ENCODE results near the gene HNRNPR. TPM values are rescaled to one million over a fixed set of nuclear protein-coding genes. Genes with fewer than 3 reads are reported as not detected.

Gene HNRNPR
- total and polyA plus RNA-seq, 9 of the 15 experiments (the other 6 are each of a cell fraction or from before 2014, with no cell fraction given) = 80.9 to 372 (median 301) TPM

DNA sequence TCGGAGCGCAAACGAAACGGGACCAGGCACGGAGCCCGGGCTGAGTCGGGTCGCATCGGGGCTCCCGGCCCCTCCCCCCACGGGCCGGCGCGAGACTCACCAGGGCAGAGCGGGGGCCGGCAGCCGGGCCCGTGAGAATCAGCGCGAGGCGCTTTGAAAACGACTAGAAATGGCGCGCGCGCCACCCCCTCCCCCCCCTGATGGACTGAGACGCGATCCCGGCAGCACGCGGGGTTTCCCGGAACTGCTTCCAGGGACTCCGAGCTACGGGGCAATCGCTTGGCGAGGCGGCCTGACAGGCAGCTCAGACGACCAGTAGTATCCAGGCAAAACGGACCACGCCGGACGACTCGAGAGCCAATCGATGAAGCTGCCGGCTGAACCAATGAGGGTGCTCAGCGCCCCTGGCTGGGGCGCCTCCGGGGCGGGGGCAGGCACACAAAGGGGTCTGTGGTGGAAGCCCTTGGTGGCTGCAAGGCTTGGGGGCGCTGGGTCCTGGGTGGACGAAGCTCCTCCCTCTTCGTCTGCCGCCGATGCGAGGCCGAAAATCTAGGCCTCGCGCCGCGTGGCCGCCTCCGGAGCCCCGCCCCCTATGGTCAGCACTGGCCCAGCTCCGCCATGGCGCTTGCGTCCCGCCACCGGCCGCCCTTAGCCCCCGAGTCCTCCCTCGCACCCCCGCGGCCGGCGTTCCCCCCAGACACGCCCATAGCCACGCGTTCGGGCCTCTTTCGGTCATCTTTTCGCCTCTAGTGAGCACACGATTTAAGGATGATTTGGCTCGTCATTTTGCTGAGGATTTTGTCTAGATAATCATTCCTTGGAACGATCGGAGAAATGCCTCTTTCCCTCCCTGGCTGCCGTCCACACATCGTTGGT lies at the start of gene HNRNPR (continued):
- TF ChIP-seq ARID4B (CRISPR knock-in tag; IDR thresholded peaks at IDR 0.05) (peak; percentile 93), MEF2A (IDR thresholded peaks at IDR 0.05; ENCODE audit: control insufficient read depth, low read depth, low read length) (no peak), DPF2 (IDR thresholded peaks at IDR 0.05) (0 out of 2 replicates have a peak, but pooled peaks have one; percentile 38), MEF2D (tag; conservative IDR thresholded peaks at IDR 0.05; ENCODE audit: low read depth) (0 out of 2 replicates have a peak, but pooled peaks have one; percentile 42), TARDBP (IDR thresholded peaks at IDR 0.05) (peak; percentile 75), ZNF239 (CRISPR knock-in tag; IDR thresholded peaks at IDR 0.05) (0 out of 2 replicates have a peak, but pooled peaks have one; percentile 30), HDAC2 (IDR thresholded peaks at IDR 0.05) (peak; percentile 47; the same call in 1 of the 2 replicates), NBN (IDR thresholded peaks at IDR 0.05; ENCODE audit: low read depth) (peak; percentile 14; the same call in 1 of the 2 replicates), SAP30 (IDR thresholded peaks at IDR 0.05; ENCODE audit: borderline replicate concordance, insufficient read depth, low read depth, low read length, poor library complexity, severe bottlenecking) (peak; percentile 15), POLR3G (IDR thresholded peaks at IDR 0.05; ENCODE audit: extremely low read depth, insufficient read length, insufficient replicate concordance) (no peak), ZNF431 (CRISPR knock-in tag; IDR thresholded peaks at IDR 0.05) (no peak; the same call in 1 of the 2 replicates), MXI1 (IDR thresholded peaks at IDR 0.05; ENCODE audit: low read depth, low read length) (peak; percentile 89)
- TF ChIP-seq, protein P1, sequence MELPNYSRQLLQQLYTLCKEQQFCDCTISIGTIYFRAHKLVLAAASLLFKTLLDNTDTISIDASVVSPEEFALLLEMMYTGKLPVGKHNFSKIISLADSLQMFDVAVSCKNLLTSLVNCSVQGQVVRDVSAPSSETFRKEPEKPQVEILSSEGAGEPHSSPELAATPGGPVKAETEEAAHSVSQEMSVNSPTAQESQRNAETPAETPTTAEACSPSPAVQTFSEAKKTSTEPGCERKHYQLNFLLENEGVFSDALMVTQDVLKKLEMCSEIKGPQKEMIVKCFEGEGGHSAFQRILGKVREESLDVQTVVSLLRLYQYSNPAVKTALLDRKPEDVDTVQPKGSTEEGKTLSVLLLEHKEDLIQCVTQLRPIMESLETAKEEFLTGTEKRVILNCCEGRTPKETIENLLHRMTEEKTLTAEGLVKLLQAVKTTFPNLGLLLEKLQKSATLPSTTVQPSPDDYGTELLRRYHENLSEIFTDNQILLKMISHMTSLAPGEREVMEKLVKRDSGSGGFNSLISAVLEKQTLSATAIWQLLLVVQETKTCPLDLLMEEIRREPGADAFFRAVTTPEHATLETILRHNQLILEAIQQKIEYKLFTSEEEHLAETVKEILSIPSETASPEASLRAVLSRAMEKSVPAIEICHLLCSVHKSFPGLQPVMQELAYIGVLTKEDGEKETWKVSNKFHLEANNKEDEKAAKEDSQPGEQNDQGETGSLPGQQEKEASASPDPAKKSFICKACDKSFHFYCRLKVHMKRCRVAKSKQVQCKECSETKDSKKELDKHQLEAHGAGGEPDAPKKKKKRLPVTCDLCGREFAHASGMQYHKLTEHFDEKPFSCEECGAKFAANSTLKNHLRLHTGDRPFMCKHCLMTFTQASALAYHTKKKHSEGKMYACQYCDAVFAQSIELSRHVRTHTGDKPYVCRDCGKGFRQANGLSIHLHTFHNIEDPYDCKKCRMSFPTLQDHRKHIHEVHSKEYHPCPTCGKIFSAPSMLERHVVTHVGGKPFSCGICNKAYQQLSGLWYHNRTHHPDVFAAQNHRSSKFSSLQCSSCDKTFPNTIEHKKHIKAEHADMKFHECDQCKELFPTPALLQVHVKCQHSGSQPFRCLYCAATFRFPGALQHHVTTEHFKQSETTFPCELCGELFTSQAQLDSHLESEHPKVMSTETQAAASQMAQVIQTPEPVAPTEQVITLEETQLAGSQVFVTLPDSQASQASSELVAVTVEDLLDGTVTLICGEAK (IDR thresholded peaks at IDR 0.05) = 0 out of 2 replicates have a peak, but pooled peaks have one; percentile 14
- TF ChIP-seq, protein P1 (CRISPR knock-in tag; IDR thresholded peaks at IDR 0.05) = no peak

All from K562 (cell line).